Embryonic facial prominence (tissue), 1 donor: ENCODE measurements around the gene CNGB1.
"Not testable (repeated sequence)": the region's sequence is repeated elsewhere in the genome, so short reads cannot be mapped to it uniquely, and the experiment has no call there.

ENCODE experiments used
- DNase-seq: peaks from one replicate; pipeline ENCODE4 v3.0.0-alpha.2; 2016; ENCODE audit errors: extremely low spot score

CNGB1 gene

GRCh38 chr16:57906382-57907316, 64.3 kb downstream of the CNGB1 start:
- no peak for DNase-seq

- no peak for DNase-seq
Observed at GRCh38 chr16:57904101-57904500, 66.8 kb downstream of the CNGB1 start.

DNA sequence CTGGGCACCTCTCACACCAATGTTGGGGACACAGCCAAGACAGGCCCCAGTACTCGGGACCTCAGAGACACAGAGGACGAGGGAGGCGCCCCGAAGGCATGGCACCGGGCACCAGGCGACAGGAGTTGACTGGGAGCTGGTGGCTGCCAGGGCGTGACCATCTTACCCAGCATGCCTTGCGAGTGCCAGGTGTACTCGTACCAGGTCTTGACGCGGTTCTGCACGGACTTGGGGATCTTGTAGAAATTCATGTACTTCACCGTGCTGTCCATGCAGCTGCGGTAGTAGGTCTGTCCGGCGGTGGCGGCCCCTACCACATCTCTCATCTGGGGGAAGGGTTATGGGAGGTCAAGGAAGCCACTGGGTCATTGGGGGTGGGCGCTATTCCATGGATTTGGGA, 67.3 kb downstream of the CNGB1 start:
- DNase-seq = no peak

DNA sequence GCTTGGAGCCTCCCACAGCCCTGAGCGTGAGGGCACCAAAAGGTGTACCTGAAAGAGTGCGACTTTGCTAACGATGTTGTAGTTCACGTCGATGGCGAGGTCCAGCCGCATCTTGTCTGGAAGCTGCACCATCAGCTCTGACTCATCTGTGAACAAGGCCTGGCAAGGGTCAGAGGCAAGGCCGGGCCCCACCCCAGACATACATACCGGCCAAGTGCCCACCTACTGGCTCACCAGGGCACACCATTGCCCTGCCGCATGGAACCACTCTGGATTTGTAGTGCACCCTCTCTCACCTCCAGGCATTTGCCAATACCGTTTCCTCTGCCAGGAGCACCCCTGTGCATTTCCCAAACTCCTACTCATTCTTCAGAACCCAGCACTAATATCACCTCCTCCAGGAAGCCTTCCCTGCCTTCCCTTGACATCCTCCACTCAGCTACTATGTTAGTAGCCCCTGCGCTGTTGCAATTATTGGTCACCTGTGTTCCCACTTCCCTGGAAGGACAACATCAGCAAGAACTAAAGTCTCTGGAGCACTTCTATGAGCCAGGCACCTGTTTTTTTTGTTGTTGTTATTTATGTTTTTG, 69.4 kb downstream of the CNGB1 start:
- DNase-seq = no peak

DNA sequence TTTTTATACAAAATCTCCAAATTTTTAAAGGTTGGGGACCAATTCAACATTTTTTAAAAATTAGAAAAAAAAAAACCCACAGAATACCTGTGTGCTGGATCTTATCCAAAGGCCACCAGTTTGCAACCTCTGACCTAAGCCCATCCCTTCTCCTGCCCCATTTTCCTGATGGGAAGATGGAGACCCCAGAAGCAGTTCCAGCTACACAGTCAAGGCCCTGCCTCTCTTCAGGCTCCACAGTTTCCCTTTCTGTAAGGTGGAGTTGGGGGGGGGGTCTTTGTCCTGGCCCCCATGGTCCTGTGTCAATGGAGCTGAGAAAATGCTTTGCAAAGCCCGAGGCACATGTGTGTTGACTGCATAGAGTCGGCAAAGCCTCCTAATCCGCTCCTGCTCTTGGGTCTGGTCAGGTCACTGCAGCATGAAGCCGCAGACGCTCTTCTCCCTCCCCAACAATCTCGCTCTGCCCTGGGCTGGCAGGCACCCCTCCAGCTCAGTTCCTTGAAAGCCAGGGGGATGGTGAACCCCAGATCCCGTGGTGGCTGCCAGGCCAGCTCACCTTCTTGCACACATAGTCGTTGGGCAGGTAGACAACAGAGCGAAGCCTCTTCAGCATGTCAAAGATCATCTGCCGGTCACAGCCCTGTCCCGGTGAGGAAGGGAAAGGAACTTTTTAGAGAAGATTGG, 70.0 kb downstream of the CNGB1 start:
- DNase-seq = no peak

- peak; percentile 18 for DNase-seq
Observed at GRCh38 chr16:57899771-57900661, 70.9 kb downstream of the CNGB1 start.

- no peak for DNase-seq
Observed at GRCh38 chr16:57898961-57899360, 72.0 kb downstream of the CNGB1 start.

GRCh38 chr16:57897996-57898395, 72.9 kb downstream of the CNGB1 start:
- DNase-seq = no peak

DNA sequence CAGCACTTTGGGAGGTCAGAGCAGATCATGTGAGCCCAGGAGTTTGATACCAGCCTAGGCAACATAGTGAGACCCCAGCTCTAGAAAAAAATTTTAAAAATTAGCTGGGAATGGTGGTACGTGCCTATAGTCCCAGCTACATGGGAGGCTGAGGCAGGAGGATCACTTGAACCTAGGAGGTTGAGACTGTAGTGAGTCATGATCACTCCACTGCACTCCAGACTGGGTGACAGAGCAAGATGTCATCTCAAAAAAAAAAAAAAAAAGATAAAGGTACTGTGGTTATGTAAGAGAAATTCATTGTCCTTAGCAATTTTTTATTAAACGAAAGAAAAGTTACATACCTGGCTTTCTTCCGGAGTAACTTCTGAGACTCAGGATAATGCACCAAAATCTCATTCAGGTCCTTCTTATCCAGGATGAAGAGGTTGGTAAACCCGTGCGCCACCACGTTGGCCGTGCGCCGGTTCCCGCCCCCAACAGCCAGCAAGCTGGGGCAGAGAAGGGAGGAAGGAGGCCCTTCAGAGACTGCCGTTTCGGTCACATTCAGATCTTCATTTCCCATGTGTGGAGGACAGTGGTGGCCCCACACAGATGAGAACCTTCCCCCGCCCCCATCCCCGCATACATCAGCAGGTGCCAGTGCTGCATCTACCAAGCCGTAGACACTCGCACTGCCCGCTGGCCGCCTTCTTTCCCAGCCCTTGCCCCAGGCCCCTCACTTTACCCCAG, 73.7 kb downstream of the CNGB1 start:
- no peak for DNase-seq

DNA sequence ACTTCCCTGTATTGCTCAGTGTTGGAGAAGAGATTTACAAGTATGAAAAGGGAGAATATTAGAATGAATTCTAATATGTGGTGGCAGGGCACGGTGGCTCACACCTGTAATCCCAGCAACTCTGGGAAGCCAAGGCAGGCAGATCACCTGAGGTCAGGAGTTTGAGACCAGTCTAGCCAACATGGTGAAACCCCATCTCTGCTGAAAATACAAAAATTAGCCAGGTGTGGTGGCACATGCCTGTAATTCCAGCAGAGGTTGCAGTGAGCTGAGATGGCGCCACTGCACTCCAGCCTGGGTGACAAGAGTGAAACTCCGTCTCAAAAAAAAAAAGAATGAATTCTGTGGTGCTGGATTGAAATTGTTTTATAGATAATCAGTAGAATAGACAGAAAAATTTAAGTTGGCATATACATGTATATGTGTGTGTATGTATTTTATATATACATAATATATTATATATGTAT, 75.8 kb downstream of the CNGB1 start:
- not testable (repeated sequence) for DNase-seq

- no peak for DNase-seq
Observed at GRCh38 chr16:57894390-57895080, 76.4 kb downstream of the CNGB1 start.

DNA sequence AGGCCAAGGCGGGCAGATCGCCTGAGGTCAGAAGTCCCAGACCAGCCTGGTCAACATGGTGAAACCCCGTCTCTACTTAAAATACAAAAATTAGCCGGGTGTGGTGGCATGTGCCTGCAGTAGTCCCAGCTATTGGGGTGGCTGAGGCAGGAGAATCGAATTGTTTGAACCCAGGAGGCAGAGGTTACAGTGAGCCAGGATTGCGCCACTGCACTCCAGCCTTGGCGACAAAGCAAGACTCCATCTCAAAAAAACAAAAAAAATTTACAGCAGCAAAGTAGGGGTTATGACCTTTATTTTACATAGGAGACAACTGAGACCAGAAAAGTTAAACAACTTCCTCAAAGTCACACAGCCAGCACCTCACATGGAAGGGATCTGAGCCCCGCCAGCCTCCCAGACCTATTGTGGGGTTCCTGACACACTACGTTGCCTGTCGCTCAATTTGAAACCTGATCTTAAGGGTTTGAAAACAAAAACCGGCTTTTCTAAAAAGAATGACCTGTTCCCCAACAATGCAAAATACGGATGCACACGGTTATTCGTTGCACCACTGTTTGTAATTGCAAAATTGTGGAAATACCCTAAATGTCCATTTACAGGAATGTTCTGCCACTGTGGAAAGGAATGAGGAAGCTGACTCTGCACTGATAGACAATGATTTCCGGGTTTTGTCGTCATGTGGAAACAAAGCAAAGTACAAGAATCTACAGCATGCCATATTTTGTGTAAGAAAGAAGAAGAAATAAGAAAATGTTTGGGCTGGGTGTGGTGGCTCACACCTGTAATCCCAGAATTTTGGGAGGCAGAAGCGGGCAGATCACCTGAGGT, 77.2 kb downstream of the CNGB1 start:
- no peak for DNase-seq

DNA sequence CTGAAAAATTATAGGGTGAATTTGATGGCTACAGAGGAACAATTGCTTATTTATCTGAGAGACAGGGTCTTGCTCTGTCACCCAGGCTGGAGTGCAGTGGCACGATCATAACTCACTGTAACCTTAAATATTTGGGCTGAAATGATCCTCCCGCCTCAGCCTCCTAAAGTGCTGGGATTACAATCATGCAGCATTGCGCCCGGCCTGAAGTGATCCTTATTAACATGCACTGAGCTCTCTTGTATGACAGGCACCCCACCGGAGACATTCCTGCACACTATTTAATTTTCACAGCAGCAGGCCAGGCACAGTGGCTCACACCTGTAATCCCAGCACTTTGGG, 77.7 kb downstream of the CNGB1 start:
- DNase-seq = no peak

DNA sequence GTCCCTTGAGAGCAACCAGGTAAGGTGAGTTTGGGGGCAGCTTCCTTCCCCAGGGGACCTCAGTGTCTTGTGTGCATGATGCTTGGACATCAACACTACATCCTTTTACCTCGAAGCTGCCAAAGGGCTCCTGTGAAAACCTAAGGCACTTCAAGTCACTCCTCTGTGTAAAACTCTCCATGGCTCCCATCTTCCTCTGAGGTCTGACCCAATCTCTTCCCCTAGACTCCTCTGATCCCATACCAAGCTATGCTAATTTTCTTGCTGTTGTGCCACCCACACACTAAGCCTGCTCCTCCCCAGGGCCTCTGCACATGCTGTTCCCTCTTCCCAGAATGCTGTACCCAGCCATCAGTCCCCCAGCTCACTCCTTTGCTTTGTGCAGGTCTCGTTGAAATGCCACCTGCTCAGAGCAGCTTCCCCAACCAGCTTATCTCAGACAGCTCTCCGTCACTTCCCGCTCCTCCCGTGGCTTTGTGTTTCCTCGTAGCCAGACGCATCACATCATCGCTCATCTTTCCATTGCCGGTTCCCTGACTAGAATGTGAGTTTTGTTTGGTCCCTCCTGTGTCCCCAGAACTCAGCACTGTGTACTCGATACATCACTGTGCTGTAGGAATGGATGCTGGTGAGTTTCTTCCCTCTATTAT, 78.4 kb downstream of the CNGB1 start:
- no peak for DNase-seq

DNA sequence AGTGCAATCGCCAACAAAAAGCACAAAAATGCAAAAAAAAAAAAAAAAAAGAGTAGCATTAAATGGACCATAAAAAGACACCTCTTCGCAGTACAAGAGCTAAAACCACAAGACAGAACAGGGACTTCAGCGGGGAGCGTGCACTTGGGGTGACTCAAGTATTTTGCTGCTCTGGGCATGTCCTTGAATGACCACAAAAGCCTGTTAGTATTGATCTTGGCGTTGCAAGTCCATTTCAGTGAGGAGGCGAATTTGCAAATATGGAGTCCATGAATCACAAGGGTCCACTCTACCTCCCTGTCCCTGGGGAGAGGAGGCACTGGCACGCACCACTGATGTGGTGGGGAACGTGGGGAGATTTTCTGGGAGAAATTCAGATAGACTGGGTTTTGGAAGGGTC, 78.9 kb downstream of the CNGB1 start:
- no peak for DNase-seq

DNA sequence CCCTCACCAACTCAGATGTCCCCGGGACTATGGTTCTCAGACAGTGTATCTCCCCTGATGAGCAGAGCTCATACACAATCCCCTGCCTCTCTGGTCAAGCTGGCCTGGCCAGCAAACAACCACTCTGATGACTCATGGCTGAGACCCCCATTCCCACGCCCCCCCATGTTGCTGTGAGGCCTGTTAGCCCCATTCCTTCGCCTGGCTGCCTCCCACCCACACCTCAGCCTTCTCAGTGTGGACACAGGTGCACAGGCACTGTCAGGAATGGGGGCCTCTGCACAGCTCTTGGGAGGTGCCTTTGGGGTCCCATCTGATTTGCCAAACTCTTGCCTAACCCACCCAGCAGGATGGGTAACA, 80.2 kb downstream of the CNGB1 start:
- DNase-seq = no peak

- DNase-seq = no peak
Observed at GRCh38 chr16:57889960-57890751, 80.8 kb downstream of the CNGB1 start.

GRCh38 chr16:57889522-57889921, 81.4 kb downstream of the CNGB1 start:
- no peak for DNase-seq
